Measurements from ENCODE around the gene UCP3.

DNA sequence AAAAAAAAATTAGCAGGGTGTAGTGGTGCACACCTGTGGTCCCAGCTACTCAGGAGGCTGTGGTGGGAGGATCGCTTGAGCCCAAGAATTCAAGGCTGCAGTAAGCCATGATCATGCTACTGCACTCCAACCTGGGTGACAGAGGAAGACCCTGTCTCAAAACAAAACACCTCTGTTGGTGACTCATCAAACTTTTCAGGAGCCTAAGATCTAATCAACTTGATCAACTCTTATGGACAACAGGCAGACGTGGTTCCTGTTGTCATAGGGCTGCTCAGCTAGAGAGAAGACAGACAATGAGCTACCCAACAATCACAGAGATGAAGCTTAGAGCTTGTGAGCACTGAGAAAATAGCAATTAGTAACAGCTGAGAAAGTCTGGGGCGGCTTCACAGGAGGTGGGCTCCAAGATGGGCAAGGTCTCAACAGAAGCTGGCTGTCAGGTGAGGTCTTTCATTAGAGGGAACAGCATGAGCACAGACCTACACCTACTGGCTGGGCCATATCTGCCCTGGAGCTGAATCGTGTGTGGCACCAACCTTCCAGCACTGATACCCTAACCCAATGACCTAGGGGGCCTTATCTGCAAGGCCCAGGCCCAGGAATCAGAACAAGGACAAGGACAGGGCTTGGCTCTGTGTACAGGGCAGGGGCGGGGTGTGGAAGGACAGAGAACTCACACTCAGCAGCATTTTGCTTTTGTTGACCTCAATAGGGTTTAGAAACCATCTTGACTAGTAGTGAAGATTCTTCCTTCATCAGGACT is 7.2 kb upstream of the UCP3 start:
- TF ChIP-seq ZNF274 (IDR thresholded peaks at IDR 0.05; ENCODE audit: low read depth, low read length) (no peak), POLR2AphosphoS5 (IDR thresholded peaks at IDR 0.05; ENCODE audit: low read depth, low read length) (no peak), EZH2 (IDR thresholded peaks at IDR 0.05) (no peak)

Data from HCT116 (cell line).